Hepatocyte (in vitro differentiated cells): ENCODE results near the gene SLC29A4.

Experiments used
- CTCF ChIP-seq: fragments of 200-600 bp; sonication (generic); IDR thresholded peaks from 2 replicates; pipeline ENCODE4 v1.5.1; 2016; ENCODE audit warnings: antibody characterized with exemption, mild to moderate bottlenecking; ENCODE audit not compliant: poor library complexity
- EZH2 ChIP-seq: fragments of 200-600 bp; sonication (generic); IDR thresholded peaks from 2 replicates; pipeline ENCODE4 v1.6.1; 2016; ENCODE audit warnings: antibody characterized with exemption, mild to moderate bottlenecking, borderline replicate concordance

- TF ChIP-seq CTCF (no peak), EZH2 (no peak)
These were observed 12.6 kb downstream of the SLC29A4 start for GRCh38 chr7:5295039-5296014.
